Measurements from ENCODE around the gene CACNA1I.

The CACNA1I gene

DNA sequence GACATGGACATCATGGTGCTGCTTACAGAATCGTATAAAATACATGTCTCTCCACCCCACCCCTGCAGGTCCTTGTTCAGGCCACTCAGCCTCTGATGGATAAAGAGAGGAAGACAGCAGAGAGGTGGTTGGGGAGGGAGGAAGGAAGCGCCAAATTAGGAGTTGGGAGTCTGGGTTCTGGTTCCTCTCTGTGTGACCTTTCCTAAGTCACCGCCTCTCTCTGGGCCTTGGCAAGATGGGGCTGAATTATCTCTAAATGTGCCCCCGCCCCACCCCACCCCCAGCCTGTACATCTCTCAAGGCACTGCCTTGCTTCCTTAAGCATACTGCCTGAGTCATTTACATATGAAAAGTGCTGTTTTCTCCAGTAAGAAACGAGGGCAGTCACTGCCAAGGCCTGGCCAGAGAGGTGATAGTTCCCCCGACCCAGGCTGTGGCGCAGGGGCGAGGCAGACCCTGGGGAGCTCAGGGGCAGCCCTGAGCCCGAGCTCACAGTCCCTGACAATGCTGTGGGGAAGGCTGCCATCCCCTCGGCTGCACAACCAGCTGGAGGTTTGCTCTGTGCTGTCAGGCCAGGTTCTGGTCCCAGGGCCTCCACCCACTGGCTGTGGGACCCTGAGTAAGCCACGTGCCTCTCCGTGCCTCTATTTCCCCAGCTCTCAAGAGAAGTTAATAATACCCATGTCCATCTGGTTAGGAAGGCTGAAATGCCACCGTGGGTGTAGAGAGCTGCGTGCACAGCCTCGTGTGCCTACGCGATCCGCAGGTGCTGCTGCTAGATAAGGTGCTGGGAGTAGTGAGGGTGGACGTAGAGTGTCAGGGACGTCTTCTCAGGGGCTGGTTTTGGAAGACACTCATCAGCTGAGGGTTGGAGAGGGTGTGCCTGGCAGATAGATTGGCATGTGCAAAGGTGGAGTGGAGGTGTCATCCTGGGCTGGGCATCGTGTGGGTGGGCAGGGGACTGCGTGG is 55.3 kb downstream of the CACNA1I start:
- no peak for ATAC-seq

DNA sequence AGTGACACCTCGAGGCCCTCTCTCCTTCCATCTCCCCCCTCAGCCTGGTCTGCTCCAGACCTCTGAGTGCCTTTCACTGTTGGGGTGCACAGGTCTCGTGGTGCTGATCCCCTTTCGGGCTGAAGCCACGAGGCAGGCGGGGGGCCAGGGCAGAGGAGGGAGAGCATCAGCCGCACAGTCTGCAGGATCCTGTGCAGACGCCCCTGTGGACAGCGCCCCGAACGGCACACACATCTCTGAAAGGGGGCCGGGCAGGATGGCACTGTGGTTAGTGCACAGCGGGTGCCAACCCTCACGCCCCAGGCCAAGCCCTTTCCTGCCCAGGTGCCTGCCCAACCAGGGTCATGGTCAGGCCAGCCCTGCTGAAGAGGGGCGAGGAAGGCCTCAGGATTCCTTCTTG is 56.7 kb downstream of the CACNA1I start:
- no peak for ATAC-seq

- no peak for ATAC-seq
Observed at GRCh38 chr22:39627865-39628562, 57.5 kb downstream of the CACNA1I start.

DNA sequence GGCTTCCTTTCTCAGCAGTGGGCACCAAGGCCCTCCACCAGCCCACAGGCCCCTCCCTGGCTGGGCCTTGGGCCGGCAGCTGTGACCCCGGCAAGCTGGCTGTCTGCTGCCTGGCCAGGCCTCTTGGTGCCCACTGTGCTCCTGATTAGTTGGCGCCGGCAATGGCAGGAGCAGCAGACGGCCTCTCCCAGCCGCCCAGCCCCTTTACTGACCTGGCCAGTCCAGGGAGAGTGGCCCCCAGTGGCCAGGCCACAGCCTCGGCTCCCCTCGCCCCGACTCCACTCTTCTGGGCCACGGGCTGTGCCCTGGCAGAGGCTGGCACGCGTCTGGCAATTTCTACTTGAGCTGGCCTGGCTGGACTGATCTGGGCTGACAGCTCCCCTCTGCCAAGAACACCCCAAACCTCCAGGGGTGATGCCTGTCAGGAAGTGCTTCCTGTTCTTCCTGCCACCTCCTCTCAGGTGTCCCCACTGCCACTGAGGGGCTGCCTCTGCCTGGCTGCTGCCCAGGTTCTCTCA is 58.1 kb downstream of the CACNA1I start:
- no peak for ATAC-seq

GRCh38 chr22:39629851-39630250 is 59.3 kb downstream of the CACNA1I start:
- no peak for ATAC-seq

DNA sequence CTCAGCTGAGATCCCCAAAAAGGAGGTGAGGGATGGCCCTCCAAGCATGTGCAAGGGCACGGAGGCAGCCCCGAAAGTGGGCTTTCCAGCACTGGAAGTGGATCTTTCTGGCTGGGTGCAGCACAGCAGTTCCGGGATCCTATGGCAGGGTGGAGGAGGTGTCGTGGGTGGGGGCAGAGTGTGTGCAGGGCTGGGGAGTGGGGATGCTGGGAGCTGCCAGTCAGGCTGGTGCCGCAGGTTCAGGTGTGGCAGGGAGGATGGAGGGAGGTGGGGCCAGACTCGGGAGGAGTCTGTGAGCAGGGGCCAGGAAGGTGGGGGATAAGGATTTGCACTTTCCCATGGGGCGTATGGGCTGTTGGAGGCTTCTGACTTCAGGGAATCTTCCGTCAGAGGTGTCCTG is 60.2 kb downstream of the CACNA1I start:
- ATAC-seq: no peak

GRCh38 chr22:39631381-39632286 is 61.1 kb downstream of the CACNA1I start:
- ATAC-seq: no peak

- no peak for ATAC-seq
Observed at GRCh38 chr22:39634530-39635405, 64.2 kb downstream of the CACNA1I start.

DNA sequence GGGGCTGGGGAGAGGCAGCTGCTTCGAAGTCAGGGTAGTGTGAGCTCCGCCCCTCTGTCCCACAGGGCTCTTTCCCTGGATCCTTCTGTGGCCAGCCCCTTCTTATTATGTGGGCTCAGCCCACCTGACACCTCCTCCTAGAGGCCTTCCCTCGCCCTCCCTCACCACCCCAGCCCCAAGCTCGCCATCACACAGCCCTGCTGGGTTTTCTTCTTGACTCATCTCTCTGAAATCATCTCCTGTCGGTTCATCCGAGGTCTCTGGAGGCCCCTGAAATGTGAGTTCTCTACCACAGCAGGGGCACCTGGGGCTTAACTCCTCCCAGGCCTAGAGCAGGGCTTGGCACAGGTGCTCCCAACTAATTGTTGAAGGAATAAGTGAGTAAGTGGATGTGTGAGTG is 65.2 kb downstream of the CACNA1I start:
- no peak for ATAC-seq

GRCh38 chr22:39638958-39639357 is 68.4 kb downstream of the CACNA1I start:
- ATAC-seq: no peak

DNA sequence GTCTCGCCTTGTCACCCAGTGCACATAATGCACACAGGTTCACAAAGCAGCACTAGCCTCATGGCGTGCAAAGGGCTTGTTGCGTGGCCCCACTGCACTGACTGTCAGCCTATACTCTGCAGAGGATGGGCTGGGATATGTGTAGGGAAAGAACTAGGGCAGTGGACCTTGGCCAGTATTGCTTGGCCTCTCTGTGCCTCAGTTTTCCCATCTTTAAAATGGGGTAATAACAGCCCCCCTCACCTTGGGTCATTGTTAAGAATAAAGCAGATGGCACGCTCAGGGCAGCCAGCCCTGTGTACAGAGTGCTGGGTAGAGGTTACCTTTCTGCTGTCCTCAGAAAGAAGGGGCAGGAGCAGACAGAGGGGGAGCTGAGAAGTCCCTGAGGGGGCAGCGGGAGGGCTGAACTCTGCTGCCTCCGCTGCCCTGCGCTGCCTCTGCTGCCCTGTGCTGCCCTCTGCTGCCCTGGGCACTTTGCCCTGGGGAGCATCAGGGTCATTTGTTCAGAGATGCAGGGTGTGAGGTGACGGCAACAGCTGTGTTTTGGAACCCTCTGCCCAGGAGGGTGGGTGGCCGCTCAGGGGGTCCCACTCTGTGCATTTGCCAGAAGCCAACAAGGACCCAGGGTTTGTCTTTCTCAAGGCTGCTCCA is 71.2 kb downstream of the CACNA1I start:
- ATAC-seq: no peak

GRCh38 chr22:39643311-39644083 is 72.9 kb downstream of the CACNA1I start:
- no peak for ATAC-seq

DNA sequence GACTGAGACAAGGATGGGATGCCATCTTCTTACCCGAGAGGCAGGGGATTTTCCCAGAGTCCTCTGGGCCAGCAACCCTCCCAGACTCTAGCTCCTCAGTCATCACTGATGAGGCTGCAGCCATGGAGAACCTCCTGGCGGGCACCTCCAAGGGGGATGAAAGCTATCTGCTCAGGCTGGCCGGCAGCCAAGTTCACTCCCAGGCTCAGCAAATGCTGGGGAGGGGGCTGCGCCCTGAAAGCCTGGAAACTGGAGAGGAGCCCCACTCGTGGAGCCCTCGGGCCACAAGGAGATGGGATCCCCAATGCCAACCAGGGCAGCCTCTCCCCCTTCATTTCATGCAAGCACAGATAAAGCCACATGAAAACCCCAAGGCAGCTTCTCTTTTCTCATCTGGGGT is 75.0 kb downstream of the CACNA1I start:
- ATAC-seq: no peak

DNA sequence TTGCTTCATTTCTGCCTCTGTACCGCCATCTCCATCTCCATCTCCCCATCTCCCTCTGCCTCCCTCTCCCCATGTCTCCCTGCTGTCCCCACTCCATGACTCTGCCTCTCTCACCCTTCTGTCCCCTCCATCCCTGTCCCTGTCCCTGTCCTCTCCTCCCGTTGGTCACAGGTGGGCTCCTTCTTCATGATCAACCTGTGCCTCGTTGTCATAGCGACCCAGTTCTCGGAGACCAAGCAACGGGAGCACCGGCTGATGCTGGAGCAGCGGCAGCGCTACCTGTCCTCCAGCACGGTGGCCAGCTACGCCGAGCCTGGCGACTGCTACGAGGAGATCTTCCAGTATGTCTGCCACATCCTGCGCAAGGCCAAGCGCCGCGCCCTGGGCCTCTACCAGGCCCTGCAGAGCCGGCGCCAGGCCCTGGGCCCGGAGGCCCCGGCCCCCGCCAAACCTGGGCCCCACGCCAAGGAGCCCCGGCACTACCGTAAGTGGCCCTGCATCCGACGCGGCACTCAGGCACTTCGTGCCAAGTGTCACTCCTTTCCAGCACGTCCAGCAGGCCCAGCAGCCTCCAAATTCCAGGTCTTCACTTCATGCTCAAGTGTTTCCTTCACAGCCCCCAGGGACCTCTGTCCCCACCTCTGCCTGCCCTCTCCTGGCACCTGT is 76.0 kb downstream of the CACNA1I start:
- no peak for ATAC-seq

- no peak for ATAC-seq
Observed at GRCh38 chr22:39647836-39648629, 77.5 kb downstream of the CACNA1I start.

DNA sequence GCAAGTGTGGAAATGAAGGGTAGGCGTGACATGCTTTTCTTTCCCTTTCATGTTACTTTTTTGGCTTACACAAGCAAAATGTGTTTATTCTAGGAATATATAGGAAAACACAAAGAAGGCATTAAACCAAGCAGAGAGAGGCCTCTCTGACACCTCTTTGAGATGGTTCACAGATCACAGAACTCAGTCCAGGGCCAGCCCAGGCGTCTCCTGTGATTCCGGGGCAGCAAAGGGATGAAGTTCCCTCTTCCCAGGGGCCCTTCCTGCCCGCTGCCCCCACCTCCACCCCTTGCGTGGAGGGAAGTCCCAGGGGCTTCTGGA is 78.0 kb downstream of the CACNA1I start:
- no peak for ATAC-seq

DNA sequence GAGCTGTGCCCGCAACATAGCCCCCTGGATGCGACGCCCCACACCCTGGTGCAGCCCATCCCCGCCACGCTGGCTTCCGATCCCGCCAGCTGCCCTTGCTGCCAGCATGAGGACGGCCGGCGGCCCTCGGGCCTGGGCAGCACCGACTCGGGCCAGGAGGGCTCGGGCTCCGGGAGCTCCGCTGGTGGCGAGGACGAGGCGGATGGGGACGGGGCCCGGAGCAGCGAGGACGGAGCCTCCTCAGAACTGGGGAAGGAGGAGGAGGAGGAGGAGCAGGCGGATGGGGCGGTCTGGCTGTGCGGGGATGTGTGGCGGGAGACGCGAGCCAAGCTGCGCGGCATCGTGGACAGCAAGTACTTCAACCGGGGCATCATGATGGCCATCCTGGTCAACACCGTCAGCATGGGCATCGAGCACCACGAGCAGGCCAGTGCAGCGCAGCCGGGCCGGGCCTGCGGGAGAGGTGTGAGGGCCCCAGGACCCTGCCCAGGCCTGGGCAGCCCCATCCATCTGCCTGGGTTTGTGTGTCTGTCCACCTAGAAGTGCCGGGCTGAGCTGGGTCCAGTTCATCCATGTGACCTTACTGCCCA is 79.0 kb downstream of the CACNA1I start:
- ATAC-seq: no peak
